Peyer's patch (tissue), 4 donors: ENCODE results near the gene RAP2A. TPM values are rescaled to one million over a fixed set of nuclear protein-coding genes. Genes with fewer than 3 reads are reported as not detected.

Source experiments
- DNase-seq, 3 donors: peaks; one replicate each; pipeline ENCODE4 v3.0.0-alpha.2; 2017 to 2019
- H3K27ac ChIP-seq, 4 donors: fragments of 200-600 bp; sonication (generic); one replicate each; pipeline ENCODE4 v1.5.1; 2016 to 2019
- H3K27me3 ChIP-seq, 2 donors: fragments of 200-600 bp; sonication (generic); one replicate each; pipeline ENCODE4 v1.5.1; 2019
- H3K36me3 ChIP-seq, 3 donors: fragments of 200-600 bp; sonication (generic); one replicate each; pipeline ENCODE4 v1.5.1; 2016 to 2019
- H3K4me1 ChIP-seq, 4 donors: fragments of 200-600 bp; sonication (generic); one replicate each; pipeline ENCODE4 v1.5.1; 2016 to 2019
- H3K4me3 ChIP-seq, 4 donors: fragments of 200-600 bp; sonication (generic); 1 replicate in 3 of 4; 2 replicates in 1 of 4; pipeline ENCODE4 v1.5.1; 2016 to 2019; ENCODE audit warnings: mild to moderate bottlenecking in 1 of 4
- H3K9me3 ChIP-seq, 4 donors: fragments of 200-600 bp; sonication (generic); one replicate each; pipeline ENCODE4 v1.5.1; 2016 to 2019; ENCODE audit warnings: mild to moderate bottlenecking in 1 of 4
- POLR2A ChIP-seq, 2 donors: fragments of 450-650 bp; IDR thresholded peaks; one replicate each; pipeline ENCODE4 v1.5.1; 2017; ENCODE audit warnings: antibody characterized with exemption in 2 of 2, mild to moderate bottlenecking in 2 of 2, moderate library complexity in 2 of 2
- total RNA-seq, 4 donors: library from RNA; depleted of rRNA; stranded (reverse); fragments of >200 nt; gene quantifications; one replicate each; pipeline ENCODE4 v1.1.0, GENCODE V29; 2016
- TF ChIP-seq, protein P1 (sequence below), 6 experiments: fragments of 450-650 bp in 4 of 6; fragments of 200-600 bp in 2 of 6; sonication (generic) in 1 of 6; IDR thresholded peaks; one replicate each; pipeline ENCODE4 v1.5.1; 2017 to 2019; ENCODE audit warnings: antibody characterized with exemption in 6 of 6, mild to moderate bottlenecking in 3 of 6, moderate library complexity in 1 of 6

Gene RAP2A
- total RNA-seq, 4 donors from 2014 or later = 8.7 to 19.8 (median 16.4) TPM

DNA sequence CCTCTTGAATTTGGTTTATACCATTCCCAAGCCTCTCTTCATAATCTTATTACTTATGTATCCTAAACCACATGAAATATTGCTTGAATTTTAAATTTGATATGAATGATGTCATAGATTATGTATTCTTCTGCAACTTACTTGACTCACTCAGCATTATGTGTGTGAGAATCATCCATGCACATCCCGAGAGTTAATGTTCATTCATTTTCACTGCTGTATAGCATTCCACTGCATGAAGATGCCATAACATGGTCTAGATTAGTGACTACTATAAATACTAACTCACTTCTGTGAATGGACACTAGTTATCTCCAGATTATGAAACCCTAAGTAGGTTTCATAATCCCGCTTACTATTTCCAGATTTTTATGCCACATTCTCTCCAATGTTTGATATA, 25.0 kb upstream of the RAP2A start:
- Histone ChIP-seq H3K4me3 (no peak overlapping the region), H3K4me1 (no peaks in the 10 kb centered on the region), H3K27ac (no peak overlapping the region), H3K36me3 (no peaks in the 10 kb centered on the region), H3K27me3 (no peaks in the 10 kb centered on the region), H3K9me3 (no peaks in the 10 kb centered on the region)
- no peak for TF ChIP-seq POLR2A (IDR thresholded peaks at IDR 0.05)
- TF ChIP-seq, protein P1, sequence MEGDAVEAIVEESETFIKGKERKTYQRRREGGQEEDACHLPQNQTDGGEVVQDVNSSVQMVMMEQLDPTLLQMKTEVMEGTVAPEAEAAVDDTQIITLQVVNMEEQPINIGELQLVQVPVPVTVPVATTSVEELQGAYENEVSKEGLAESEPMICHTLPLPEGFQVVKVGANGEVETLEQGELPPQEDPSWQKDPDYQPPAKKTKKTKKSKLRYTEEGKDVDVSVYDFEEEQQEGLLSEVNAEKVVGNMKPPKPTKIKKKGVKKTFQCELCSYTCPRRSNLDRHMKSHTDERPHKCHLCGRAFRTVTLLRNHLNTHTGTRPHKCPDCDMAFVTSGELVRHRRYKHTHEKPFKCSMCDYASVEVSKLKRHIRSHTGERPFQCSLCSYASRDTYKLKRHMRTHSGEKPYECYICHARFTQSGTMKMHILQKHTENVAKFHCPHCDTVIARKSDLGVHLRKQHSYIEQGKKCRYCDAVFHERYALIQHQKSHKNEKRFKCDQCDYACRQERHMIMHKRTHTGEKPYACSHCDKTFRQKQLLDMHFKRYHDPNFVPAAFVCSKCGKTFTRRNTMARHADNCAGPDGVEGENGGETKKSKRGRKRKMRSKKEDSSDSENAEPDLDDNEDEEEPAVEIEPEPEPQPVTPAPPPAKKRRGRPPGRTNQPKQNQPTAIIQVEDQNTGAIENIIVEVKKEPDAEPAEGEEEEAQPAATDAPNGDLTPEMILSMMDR (IDR thresholded peaks at IDR 0.05) = no peak
- DNase-seq = no peak

DNA sequence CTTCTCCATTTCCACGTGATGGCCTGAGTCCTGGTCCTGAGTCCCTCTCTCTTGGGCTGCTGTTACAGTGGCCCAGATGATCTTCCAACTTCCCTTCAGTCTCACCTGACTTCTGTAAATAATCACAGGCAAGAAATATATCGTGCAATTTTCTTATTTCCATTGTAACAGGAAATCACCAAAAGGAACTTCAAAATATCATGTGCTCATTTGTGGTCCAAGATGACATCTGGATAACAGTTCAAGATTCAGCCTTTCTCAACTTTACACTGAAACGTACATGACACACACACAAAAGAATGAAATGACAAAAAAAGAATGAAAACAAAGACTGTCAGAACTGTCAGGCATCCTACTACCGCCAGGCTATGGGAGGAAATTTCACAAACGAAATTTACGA, 22.0 kb upstream of the RAP2A start:
- Histone ChIP-seq H3K4me1 (no peaks in the 10 kb centered on the region), H3K9me3 (no peaks in the 10 kb centered on the region), H3K36me3 (no peaks in the 10 kb centered on the region), H3K4me3 (no peak overlapping the region), H3K27ac (no peak overlapping the region), H3K27me3 (no peaks in the 10 kb centered on the region)
- no peak for DNase-seq
- TF ChIP-seq, protein P1 (IDR thresholded peaks at IDR 0.05) = no peak
- no peak for TF ChIP-seq POLR2A (IDR thresholded peaks at IDR 0.05)

DNA sequence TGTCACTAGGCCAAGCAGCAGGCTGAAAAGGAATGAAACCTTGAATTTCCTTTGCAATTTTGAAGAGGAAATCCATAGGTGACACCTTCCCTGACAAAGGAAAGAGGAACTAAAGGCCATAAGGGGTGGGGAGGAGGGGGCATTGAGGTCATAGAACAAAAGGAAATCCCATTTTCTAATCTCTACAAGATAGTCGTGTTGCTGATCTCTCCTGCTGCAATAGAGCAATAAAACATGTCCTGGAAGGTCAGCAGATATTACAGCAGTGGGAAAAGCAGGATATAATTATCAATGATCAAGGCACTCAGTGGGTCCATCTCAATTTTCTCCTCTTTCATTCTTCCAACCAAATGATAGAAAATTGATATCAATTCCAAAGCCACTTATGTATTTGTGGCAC, 20.3 kb upstream of the RAP2A start:
- TF ChIP-seq, protein P1 (IDR thresholded peaks at IDR 0.05) = no peak
- no peak for TF ChIP-seq POLR2A (IDR thresholded peaks at IDR 0.05)
- Histone ChIP-seq H3K4me1 (no peaks in the 10 kb centered on the region), H3K4me3 (no peak overlapping the region), H3K9me3 (no peaks in the 10 kb centered on the region), H3K36me3 (no peaks in the 10 kb centered on the region), H3K27me3 (no peaks in the 10 kb centered on the region), H3K27ac (no peak overlapping the region)
- DNase-seq = no peak

DNA sequence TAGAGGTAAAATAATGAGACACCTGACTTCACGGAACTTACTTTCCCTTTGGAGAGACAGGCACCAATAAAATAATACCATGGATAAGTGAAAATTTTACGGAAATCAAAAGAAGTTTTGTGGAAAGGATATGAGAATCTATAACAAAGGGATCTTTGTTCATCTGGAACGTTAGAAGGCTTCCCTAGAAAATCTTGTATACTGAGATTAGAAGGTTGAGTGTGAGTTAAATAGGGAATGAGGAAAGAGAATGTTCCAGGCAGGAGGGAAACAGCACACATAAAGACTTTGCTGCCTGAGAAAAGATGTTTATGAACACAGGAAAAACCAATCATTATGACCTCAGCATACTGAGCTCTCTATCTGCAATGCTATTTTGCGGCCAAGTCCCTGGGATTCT, 19.6 kb upstream of the RAP2A start:
- Histone ChIP-seq H3K9me3 (no peaks in the 10 kb centered on the region), H3K4me1 (no peaks in the 10 kb centered on the region), H3K36me3 (no peaks in the 10 kb centered on the region), H3K4me3 (no peak overlapping the region), H3K27me3 (no peaks in the 10 kb centered on the region), H3K27ac (no peak overlapping the region)
- TF ChIP-seq, protein P1 (IDR thresholded peaks at IDR 0.05) = no peak
- TF ChIP-seq POLR2A (IDR thresholded peaks at IDR 0.05) = no peak
- DNase-seq = no peak

DNA sequence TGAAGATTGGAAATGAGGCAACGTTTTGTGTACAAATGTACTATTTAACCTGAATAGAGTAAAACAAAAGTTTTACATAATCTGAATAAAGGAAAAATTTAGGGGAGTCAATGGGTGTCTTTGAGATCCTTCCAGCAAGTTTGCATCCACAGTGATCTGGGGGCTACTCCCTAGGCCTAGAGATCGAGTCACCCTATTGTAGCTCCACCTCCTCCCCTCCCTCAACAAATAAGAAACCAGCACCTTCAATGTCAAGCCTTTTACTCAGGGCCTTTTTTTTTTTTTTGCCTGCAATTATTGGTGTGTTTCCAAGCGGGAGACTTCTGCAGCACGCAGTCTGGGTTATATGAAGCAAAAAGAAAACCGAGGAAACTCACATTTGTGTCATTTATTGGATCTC, 16.3 kb upstream of the RAP2A start:
- H3K27ac ChIP-seq = no peak overlapping the region
- no peak for DNase-seq
- H3K27me3 ChIP-seq = no peaks in the 10 kb centered on the region
- H3K36me3 ChIP-seq = no peaks in the 10 kb centered on the region
- H3K9me3 ChIP-seq = no peaks in the 10 kb centered on the region
- TF ChIP-seq, protein P1 (IDR thresholded peaks at IDR 0.05) = no peak
- no peak for TF ChIP-seq POLR2A (IDR thresholded peaks at IDR 0.05)
- H3K4me1 ChIP-seq = no peaks in the 10 kb centered on the region
- no peak overlapping the region for H3K4me3 ChIP-seq
